GM21825 (cell line): ENCODE measurements around the gene CDK11A.
"Not testable (repeated sequence)": the region's sequence is repeated elsewhere in the genome, so short reads cannot be mapped to it uniquely, and the experiment has no call there.

Experiments used
- ATAC-seq: cut with Tn5 transposase; IDR thresholded peaks from one replicate; pipeline ENCODE4 v1.9.1; 2021; ENCODE audit warnings: mild to moderate bottlenecking, moderate library complexity; ENCODE audit not compliant: unreplicated experiment

Gene CDK11A

DNA sequence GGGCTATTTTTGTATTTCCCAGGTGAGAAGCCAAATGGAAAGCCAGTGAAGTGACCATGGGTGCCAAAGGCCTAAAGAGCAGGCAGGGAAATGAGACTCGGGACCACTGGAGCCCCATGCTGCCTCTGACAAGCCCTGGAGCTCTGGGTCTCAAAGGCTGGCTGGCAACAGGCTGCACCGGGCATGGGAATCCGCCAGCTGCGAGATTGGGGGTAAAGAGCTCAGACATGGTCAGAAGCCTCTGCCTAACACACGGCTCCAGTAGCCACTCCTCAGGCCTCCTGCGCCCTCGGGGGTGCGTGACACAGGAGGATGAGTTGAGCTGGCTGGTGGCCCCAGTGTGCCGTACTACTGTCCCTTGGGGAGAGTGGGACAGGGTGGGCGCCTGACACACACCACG, 59.8 kb downstream of the CDK11A start:
- not testable (repeated sequence) for ATAC-seq

DNA sequence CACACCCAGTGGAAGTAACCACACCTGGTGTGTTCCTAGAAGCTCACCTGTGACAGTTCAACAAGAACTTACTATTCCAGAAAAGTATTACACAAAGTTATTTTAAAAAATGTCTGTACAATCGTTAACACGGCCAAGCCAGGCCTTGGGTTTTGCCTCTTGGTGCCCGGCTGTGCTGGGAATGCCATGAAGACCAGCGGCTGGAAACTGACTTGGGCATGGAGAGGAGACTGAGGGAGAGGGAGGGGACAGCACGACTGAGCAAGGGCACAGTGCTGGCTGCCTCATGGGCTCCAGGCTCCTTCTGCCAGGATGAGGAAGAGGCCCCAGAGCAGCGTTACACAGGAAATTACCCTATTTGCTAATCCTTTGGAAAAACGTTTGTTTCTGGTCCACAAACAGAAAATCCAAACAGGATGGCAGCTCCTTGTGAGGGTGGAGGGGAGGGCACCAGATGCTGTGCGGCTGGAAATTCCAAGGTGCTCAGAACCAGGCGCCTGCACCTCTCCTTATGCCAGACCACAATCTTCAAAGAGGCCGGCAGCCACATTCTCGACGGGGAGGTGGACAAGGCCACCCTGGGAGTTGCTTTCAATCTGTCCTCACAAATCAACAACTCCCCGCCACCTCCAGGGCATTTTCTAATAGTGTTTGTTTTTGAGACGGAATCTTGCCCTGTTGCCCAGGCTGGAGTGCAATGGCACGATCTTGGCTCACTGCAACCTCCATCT, 61.2 kb downstream of the CDK11A start:
- ATAC-seq = not testable (repeated sequence)

DNA sequence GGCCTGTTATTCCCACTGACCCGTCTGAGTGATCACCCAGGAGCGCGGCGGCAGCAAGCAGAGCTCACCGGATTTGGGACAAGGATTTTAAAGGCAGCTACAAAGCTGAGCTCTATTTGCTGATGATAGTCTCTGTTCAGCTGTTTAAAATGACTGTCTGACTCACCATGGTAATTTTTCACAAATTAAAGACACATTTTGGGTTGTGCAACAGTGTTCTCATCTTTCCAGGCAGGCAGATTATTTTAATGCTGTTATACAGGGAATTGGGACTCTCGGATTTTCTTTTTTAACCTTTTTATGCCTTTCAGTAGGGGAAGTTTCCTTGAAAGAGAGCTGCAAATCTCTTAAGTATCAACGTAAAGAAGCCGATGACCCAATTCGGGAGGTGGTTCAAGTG, 61.8 kb downstream of the CDK11A start:
- not testable (repeated sequence) for ATAC-seq

DNA sequence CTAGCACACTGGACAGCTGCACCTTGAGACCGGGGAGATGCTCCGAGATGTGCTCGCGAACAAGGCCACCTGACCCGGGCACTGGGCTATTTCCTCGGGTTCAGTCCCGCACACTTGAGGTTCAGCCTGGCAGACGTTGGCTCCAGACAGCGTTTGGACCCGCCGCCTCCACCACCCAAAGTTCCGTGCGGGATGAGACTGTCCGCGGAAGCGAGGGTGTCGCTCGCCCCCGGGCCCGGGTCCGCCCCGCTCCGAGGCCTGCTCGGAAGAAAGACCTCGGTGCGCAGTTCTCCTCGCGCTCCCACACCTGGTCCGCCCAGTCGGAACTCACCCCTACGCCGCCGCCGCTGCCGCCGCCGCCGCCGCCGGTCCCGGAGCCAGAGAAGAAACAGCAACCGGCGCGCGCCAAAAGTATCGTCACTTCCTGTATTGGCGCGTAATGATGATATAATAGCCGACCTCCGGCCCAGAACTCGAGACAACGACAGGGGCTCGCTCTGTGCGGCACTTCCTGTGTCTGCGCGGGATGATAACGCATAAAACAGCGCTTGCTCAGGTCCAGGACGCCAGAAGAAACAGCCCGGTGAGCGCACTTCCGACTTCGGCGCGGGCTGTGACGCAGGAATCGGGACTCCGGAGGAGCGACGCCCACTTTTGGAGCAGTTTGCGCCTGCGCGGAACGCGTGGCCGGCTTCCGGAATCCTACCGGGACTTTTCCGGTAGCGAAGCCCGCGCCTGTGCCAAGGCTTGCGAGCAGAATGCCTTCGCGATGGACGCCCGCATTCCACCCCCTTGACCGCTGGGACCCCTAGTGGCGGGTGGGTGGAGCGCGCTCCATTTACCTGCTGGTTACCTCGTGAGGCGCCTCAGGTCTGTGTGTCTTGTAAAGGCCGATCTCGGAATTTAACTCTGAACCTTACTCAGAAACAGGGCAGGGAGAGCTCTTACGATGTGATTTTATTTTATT, 65.3 kb downstream of the CDK11A start, which contains the start of gene CDK11B:
CDK11B (minus strand) TSS at position 422 of the 967 bp plus-strand sequence. CDS start 1,519 bp downstream, outside the sequence.
- ATAC-seq = peak; percentile 74
